SU-DHL-6 (cell line): ENCODE measurements around the gene ZNF471.

ENCODE experiments used
- EZH2phosphoT487 ChIP-seq: fragments of 200-600 bp; sonication (generic), shearing (Covaris generic); conservative IDR thresholded peaks from 2 replicates; pipeline ENCODE4 v1.6.1; 2018; ENCODE audit warnings: mild to moderate bottlenecking, antibody characterized with exemption, low read length, moderate library complexity, mixed read lengths
- TF ChIP-seq, protein P1 (sequence below): fragments of 200-600 bp; sonication (generic); IDR thresholded peaks from one replicate; pipeline ENCODE4 v1.5.1; 2017; ENCODE audit warnings: antibody characterized with exemption, mild to moderate bottlenecking, low read length, moderate library complexity; ENCODE audit not compliant: insufficient read depth, poor library complexity, severe bottlenecking

DNA sequence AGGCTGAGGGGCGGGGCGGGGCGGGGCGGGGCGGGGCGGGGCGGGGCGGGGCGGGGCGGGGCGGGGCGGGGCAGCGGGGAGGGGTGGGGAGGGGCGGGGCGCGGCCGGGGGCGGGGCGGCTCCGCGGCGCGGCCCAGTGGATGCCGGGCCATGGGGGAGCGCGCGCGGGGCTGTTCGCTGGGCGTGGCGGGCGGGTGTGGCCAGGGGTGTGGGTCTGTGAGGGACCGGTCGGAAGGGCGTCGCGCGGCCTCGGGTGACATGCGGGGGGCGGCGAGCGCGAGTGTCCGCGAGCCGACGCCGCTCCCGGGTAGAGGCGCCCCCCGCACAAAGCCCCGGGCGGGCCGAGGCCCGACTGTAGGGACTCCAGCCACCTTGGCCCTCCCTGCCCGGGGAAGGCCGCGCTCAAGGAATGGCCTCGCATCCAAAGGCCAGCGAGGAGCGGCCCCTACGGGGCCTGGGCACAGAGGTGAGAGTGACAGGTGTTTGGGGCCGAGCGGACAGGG lies 31.2 kb downstream of the ZNF471 start, which contains the start of gene ZFP28:
- TF ChIP-seq, protein P1, sequence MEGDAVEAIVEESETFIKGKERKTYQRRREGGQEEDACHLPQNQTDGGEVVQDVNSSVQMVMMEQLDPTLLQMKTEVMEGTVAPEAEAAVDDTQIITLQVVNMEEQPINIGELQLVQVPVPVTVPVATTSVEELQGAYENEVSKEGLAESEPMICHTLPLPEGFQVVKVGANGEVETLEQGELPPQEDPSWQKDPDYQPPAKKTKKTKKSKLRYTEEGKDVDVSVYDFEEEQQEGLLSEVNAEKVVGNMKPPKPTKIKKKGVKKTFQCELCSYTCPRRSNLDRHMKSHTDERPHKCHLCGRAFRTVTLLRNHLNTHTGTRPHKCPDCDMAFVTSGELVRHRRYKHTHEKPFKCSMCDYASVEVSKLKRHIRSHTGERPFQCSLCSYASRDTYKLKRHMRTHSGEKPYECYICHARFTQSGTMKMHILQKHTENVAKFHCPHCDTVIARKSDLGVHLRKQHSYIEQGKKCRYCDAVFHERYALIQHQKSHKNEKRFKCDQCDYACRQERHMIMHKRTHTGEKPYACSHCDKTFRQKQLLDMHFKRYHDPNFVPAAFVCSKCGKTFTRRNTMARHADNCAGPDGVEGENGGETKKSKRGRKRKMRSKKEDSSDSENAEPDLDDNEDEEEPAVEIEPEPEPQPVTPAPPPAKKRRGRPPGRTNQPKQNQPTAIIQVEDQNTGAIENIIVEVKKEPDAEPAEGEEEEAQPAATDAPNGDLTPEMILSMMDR, result no peak
- TF ChIP-seq EZH2phosphoT487, result no peak
